Activated CD8-positive, alpha-beta memory T cell treated with anti-CD3 and anti-CD28 coated beads, Interleukin-2, amount 50 U/mL, for 1 hour (primary cell): Measurements from ENCODE around the gene EXTL1.

Source experiments
- DNase-seq: peaks from one replicate; pipeline ENCODE4 v3.0.0-alpha.2; 2020; ENCODE audit errors: extremely low read depth

EXTL1 gene

DNA sequence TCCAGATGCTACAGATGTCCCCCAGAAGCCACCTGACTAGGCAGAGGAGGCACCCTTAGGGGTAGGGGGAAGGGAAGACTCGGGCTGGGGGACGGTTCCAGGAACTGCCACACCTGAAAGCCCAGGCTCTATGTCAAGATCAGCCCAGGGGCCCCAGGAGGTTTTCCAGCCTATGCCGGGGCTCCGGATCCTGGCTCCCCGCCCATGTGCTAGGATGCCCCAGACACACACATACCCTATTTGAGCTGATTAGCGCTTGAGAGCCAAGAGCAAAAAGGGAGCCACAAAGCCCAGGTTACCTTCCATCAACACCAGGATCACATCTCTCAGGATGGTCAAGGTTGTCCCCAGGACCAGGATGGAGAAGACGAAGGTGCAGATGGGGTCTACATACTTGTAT lies 19.8 kb downstream of the EXTL1 start:
- DNase-seq: no peak

DNA sequence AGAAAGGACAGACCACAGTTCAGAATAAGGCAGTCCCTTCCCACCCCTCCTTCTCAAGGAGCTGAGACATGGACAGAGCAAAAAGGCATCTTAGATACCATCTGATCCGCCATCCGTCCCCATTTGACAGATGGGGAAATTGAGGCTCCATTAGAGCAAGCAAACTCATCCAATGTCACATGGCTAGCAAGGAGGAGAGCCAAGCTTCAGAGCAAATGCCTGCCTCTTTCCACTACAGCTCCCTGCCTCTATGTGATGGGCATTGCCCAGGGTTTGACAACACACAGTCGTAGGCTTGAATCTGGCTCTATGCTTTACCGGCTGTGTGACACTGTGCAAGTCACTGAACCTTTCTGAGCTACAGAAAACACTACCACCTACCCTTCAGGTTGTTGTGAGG lies 20.4 kb downstream of the EXTL1 start:
- no peak for DNase-seq

DNA sequence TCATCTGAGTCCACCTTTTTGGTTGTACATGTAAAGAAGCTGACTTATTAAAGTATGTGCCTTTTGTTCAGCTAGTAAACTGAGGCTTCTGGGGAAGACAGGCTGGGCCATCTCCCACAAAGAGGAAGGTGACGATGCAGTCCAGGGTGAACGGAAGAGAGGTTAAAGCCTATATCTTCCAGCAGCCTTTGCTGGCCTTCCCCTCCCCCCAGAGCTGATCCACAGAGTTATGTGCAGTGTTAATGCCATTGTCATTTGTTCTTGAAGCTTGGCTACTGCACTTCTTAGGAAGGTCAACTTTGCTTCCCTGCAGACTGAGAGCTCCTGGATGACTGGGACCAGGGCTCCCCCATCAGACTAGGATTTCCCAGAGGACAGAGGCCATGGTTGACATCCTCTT lies 22.2 kb downstream of the EXTL1 start:
- no peak for DNase-seq

DNA sequence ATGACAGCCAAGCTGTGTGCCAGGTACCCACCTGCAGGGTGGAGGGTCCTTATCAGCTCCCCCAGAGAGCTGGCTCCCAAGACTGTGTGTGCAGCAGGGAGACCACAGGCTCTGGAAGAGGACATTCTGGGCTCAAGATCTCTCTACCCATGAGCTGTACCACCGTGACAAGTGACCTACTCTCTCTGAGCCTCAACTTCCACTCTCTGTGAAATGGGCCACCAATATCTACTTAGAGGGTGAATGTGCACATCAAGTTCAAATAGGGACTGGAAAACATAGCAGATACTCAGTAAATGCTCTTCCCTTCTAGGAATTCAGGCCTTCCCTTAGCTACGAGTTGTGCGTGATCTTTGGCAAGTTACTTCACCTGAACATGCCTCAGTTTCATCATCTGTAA lies 22.8 kb downstream of the EXTL1 start:
- DNase-seq: no peak

DNA sequence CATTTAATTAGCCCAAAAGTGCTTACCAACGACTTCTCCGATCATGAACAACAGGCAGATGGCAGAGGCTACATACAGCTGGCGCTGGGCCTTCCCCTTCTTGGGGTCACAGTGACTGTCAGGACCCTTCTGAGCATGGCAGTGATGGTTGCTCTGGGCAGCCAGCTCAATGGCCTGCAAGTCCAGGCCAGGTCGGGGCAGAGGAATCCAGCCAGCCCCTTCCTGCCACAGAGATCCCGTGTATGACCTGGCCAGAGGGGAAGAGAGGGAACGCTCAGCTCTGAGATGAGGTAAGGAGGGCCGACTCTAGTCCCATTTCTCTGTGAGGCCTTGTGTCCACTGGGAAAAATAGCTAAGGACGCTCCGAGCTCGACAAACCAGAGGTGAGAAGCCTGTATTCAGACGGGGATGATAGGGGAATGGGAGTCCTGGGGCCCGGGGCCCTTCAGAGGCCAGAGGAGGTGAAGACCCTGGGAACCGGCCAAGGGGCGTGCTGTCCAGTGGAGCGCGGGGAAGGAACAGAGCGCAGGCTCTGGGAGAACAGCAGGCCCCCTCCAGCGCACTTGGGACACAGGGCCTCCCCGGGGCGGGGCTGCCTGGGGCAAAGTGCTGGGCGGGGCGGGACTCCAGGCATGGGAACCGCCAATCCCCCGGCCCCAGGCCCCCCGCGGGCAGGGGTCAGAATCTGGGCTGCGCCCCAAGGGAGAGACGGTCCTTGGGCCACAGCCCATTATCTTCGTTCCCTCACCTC lies 23.6 kb downstream of the EXTL1 start:
- DNase-seq: no peak

DNA sequence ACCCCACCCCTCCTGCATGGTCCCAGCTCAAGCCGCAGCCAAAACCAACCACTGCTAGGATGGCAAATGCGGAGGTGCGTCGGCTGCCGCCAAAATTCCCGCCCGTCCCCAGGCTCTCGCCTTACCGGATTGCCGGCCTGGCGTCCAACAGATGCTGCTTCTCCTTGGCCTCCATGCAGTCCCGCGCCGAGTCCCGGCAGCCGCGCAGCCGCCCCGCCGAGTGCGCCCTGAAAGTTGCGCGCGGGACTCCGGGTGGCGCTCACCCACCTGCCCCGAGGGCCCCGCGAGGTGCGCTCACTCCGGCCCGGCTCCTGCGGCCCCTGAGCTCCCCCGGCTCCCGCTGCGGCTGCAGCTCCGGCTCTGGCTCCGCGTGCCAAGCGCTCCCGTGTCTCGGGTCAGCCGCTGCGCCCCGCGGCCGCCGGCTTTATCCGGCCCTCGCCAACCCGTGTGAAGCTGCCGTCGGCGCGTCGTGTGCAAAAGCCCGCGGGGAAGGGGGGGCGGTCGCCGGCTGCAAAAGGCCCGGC lies 24.2 kb downstream of the EXTL1 start, which contains the start of gene SLC30A2:
Gene SLC30A2 (minus strand): TSS at position 397 of the 524 bp plus-strand sequence. CDS start 222 bp downstream, at position 175.
- no peak for DNase-seq

DNA sequence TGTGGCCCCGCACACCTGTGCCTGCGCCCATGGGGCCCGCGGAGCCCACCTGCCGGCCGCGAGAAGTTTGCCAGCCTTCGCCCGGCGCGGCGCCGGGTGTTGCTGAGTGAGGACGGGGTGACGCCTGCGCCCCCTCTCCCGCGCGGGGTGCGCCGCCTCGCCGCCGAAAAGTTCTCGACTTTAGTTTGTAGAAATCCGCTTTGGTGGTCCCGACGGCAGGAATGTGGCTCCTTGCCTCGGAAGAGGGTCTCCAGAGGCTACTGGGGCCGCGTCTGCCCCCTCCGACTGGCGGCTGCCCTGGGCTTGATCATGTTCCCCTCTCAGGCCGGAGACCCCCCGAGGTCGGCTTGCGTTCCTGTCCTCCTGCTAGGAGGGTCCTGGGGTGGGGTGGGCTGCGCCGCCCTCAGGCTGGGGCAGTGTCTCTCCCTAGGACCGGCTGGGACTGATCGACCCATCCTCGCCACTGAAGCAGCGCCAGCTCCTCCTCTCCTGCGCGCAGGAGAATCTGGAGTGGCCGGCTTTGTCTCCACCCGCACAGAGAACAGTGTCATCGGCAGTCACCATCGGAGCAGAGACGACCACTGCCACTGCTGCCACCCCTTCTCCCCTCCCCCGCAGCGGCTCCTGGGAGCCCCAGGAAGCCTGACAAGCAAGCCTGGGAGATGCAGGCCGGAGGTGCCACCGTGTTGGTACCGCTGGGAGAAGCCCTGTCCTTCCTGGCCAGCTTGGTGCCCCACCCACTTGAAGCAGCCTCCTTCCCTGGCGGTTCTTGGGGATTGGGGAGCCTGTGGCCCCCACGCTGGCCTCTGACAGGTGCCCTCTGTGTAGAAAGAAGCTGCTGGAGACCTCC lies 24.9 kb downstream of the EXTL1 start:
- no peak for DNase-seq

DNA sequence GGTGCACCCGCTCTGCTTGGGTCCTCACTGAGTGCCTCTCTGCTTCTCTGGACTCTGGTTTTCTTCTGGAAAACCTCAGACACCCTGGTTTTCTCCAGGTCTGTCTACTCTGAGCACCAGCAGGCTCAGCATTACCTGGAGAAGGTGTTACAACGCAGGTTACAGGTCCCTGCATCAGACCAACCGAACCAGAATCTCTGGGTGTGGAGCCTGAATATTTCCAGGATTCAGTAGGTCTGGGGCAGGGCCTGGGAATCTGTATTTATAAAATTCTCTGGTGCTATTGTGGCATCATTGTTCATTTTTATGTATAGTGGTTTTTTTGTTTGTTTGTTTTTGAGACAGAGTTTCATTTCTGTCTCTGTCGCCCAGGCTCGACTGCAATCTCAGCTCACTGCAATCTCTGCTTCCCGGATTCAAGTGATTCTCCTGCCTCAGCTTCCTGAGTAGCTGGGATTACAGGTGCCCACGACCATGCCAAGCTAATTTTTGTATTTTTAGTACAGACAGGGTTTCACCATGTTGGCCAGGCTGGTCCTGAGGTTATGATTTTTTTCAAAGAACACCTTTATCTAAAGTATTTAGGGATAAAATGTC lies 25.8 kb downstream of the EXTL1 start:
- no peak for DNase-seq

DNA sequence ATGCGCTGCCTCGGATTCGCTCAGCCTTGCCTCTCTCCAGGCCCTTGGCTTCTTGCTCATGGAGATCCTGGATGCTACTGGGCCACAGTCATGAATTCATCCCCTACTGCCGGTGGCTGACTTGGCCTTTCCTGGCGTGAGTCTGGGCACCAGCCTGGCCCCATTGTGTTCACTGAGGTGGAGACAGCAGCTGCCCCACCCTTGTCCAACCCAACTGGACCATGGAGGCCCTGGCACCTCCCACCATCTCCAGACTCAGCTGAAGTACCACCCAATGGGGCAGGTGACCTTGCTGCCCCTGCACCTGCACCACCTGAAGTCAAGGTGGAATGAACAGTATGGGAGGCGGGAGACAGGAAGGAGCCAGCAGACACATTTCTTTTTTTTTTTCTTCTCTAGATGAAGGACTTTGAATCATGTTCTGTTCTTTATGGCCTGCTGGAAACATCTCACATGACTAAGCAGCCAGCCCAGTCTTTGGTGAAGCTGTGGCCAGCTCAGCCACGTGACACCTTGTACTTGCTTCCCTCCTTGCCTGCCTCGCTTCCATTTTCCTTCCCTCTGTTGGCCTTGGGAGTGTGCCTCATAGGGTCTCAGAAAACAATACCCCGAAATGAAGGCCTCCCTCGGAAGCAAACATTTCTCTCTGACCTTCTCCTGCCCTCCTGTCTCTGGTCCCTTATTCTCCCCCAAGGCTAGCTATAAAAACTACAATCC lies 28.1 kb downstream of the EXTL1 start:
- DNase-seq: no peak

DNA sequence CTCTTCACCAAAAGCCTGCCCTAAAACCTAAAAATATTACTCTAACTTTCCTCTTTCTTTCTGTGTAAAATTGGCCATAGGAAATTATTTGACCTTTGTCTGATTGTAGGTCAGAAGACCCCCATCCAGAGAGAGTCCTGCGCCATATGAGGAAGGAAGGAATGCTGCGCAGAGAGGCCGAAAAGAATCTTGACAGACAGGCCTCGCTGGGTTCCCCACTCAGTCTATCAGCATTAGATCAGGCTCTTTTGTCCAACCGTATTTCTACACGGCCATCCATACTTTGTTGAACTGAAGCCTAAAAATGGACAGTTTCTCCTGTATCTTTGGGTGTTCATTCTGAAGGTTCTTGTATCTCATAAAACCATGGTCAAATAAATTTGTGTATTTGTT lies 28.7 kb downstream of the EXTL1 start:
- no peak for DNase-seq

DNA sequence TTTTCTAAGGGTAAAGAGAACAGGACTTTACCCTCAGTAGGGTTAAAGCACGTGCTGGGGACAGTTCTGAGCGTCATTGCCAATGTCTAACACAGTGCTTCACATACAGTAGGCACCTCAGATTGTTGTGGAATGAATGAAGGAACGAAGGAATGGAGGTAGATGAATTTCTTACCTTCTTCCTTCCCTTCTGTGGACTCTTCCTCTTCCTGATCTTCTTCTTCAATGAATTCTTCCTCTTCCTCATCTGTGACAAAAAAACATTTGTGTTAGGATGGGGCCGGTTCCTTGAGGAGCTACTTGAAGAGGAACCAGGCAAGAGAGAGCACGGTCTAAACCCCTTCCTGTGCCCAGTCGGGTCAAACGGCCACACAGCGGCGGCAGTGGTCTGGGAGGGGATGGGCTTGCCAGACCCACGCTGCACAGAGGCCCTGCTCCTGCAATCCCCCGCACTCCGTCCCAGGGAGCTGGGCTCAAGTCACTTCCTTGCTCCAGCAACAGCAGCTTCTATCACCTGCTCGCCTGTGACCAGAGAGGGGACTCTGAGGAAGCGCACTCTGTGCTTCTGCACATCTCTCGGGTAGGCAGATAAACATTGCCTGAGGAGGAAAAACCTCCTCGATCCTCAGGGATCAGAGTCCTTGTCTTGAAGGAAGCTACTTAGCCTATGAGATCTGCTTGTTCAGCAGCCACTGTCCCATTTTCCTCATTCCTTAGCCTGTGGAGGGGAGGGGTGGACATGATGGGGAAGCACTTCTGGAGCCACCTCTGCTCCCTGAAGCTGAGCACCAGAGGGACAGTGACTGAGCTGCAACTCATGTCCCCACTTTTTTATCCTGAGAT lies 32.4 kb downstream of the EXTL1 start:
- no peak for DNase-seq

DNA sequence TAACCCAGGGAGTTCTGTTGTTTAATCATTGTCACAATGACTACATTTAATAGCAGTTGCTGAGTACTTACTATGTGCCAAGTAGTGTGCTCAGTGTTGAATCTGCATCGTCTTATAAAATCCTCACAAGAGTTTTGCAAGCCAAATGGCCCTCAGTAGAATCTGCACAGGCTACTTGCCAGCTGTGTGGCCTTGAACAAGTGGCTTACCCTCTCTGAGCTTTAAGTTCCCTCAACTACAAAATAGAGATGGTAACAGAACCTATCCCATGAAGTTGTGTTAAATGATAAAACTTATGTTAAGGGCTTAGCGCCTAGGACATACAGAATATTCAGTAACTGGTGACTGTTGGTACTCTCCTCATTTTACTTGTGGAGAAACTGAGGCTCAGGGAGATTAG lies 33.5 kb downstream of the EXTL1 start:
- no peak for DNase-seq

DNA sequence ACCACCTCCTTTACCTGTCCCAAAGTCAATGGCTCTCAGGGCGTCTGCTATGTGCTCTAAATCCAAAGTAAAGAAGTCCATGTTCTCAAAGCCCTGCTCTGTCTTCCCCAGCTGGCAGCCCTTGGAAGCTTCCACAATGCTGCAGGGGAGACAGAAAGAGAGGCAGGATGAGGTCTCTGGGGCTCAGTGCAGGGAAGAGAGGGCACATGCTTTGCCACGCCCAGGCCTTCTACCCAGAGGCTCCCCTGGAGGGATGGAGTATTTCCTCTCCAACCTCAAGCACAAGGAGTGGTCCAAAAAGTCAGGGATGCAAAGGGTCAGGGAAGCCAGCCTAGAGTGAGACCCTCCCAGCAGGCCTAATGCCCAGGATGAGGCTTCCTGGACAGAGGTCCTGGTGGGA lies 35.6 kb downstream of the EXTL1 start:
- DNase-seq: no peak

DNA sequence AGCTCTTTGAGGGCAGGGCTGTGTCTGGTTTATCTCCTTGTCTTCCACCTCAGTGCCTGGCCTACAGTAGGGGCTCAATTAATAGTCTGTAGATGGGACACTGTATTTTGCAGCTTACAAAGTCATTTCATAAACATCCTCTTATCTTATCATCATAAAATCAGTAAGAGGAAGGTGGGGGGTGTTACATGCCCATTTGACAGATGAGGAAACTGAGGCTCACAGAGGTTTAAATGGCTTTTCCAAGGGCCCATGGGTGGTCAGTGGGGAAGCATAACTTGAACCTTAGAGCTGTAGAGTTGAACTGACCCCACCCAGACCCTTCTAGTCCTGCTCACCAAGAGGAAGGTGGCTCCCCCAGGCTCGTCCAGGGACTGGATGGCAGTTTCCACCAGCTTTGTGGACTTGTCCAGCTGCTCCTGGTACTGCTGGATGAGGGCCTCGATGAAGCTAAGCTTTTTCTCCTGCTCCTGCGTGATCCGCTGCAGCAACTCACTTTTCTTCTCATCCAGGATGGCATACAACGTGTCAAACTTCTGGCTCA lies 36.5 kb downstream of the EXTL1 start:
- DNase-seq: no peak

DNA sequence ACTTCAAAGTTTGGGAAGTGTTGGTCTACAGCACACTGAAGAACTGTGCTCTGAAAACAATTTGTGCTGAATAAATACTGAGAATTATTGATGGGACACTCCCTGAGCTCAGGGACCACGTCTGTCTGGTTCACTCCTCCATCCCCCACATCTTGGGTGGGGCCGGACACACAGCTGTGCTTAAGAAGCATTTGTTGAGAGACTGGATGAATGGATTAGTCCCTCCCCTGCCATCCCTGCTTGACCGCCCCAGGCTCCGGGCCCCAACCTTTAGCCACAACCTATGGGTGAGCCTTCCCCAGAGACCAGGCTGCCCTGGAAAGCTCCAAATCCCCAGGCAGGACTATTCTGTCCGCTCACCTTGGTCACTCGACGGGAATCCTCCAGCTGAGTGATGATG lies 38.3 kb downstream of the EXTL1 start:
- DNase-seq: no peak

DNA sequence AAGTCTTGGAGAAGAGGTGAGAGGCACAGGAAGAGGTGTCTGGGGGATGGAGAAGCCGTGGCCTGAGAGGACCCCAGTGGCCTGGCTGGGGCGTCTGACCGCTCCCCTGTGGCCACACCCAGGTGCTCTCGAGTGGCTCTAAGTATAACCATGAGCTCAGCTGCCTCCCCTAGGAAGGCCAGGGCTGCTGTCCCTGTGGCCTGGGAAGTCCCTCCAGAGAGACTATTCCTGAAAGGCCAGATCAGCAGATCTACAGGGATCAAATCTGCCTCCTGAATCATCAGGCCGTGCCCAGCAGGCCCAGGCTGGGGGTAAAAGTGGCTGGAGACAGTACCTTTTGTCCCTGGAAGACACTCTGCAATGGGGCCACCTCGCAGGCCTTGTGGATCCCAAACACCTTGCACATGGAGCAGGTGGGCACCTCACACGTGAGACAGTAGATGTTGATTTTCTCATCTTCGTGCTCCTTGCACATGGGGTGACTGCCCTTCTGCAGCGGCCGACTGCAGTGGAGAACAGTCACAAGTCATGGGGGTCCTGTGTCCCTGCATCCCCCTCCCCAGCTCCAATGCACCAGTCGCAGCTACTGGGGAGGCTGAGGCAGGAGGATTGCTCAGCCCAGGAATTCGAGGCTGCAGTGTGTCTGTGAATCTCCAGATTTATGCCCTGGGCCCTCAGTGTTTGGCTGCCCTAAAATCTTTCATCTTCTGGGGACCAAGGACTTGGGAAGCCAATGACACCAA lies 39.4 kb downstream of the EXTL1 start:
- DNase-seq: no peak

DNA sequence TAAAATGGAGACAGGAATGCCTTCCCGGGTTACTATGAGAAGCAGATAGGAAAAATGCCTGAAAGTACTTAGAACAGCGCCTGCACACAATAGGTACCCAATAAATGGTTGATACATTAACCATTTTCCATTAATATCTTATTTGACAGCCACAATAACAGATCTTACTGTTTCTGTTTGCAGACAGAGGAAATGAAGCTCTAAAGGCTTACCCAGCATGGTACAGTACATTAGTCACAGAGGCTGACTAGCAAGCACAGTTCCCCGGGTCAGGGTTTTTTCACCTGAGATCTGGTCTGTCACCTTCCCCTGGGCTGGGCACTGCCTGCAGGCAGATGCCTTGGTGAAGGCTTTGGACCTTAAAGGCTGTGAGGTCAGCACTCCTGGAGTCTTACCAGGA lies 43.0 kb downstream of the EXTL1 start:
- DNase-seq: no peak

DNA sequence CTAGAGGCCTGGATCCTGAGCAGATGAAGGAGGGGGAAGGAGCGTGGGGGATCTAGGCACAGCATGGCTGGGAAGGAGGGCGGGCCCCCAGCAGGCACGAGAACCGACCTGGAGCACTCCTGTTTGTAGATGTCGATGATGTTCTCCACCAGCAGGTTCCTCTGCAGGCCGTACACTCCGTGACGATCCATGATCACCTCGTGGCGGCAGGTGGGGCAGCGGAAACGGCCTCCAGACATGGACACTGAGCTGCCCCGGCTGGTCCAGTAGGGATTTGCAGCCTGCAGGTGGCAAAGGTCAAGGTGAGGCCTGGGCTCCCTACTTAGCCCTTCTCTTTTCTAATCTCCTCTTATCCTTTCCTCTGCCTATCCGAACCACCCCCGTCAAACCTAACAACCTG lies 44.6 kb downstream of the EXTL1 start:
- no peak for DNase-seq

DNA sequence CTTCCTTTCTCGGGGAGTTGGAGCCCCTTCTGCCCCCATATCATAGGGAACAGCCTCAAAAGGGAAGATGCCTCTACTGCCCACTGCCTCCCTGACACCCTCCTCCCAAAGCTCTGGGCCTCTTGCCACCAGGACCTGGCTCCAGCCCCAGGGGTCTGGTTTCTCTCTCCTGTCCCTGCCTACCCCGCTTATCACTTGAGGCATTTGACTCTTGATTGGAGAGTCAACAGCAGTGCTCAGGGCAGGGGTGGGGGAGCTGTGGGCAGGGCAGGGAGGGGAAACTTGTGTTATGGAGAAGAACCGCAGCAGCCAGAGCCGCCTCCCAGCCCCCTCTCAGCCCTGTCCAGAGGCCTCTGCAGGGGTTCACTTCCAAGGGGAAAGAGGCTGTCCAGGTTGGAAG lies 45.3 kb downstream of the EXTL1 start:
- no peak for DNase-seq

DNA sequence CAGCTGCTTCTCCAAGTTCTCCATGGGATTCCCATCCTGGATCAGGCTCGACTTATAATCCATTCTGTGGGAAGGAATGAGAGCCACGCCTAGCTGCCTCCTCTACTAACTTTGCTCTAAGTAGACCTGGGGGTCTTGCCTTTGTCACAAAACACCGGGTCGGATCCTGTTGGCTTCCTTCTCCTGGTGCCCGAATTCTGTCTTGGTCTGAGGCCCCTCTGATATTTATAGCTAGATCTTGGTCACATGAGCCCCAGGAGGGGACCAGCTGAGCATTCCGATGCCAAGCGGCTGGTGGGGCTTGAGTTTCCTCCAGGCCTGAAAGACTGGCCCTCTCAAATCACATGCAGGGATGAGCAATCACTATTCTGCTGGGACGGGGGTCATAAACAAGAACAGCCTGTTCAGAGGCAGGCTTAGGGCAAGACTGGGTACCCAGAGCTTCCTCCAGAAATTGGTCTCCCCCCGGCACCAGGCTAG lies 45.9 kb downstream of the EXTL1 start, which contains the start of gene TRIM63:
Gene TRIM63 (minus strand): TSS at position 199 of the 480 bp plus-strand sequence. CDS start 136 bp downstream, at position 63.
- DNase-seq: no peak
